ENCODE data around the gene FBXO28. TPM values are rescaled to one million over a fixed set of nuclear protein-coding genes. Genes with fewer than 3 reads are reported as not detected.
A peak's percentile ranks its signal among the peaks of the same experiment; 100 is the strongest.

FBXO28 gene
- total RNA-seq, 2 donors from 2014 or later: 19.7 to 23.7 TPM

- H3K4me1 Mint-ChIP-seq (ENCODE audit: low read depth): peaks cover 20% of the 10 kb centered on the region
- H3K36me3 Mint-ChIP-seq (ENCODE audit: insufficient read depth in 2 of 2): no peaks in the 10 kb centered on the region
- H3K27ac Mint-ChIP-seq: no peak overlapping the region
- no peak overlapping the region for H3K4me3 Mint-ChIP-seq
- DNase-seq (no peak), ATAC-seq (replicated peaks in 1 of 2) (no peak)
- H3K27me3 Mint-ChIP-seq (ENCODE audit: low read depth): peaks cover 17% of the 10 kb centered on the region
- peaks cover 0 to 3% of the 10 kb centered on the region in 2 donors for H3K9me3 Mint-ChIP-seq
Observed at GRCh38 chr1:224108991-224109390, 4.9 kb upstream of the FBXO28 start.

GRCh38 chr1:224109981-224110380, 3.9 kb upstream of the FBXO28 start:
- DNase-seq: no peak
- H3K27me3 Mint-ChIP-seq (ENCODE audit: low read depth): peaks cover 16% of the 10 kb centered on the region
- H3K27ac Mint-ChIP-seq: no peak overlapping the region
- H3K4me3 Mint-ChIP-seq: no peak overlapping the region
- peaks cover 21% of the 10 kb centered on the region for H3K4me1 Mint-ChIP-seq (ENCODE audit: low read depth)
- ATAC-seq (replicated peaks in 1 of 2): no peak
- H3K9me3 Mint-ChIP-seq: peaks cover 0 to 3% of the 10 kb centered on the region in 2 donors
- no peaks in the 10 kb centered on the region for H3K36me3 Mint-ChIP-seq (ENCODE audit: insufficient read depth in 2 of 2)

DNA sequence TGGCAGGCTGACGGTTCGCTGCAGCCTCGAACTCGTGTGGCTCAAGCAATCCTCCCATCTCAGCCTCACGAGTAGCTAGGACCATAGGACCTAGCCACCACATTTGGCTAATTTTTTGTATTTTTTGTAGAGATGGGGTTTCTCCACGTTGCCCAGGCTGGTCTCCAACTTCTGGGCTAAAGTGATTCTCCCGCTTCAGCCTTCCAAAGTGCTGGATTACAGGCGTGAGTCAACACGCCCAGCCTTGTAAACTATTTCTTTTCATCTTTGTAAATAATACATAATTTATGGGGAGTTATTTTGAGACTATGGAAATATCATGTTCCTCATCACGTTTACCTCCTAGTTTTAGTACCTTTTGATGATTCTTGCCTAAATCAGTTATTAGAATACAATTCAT, 906 bp upstream of the FBXO28 start:
- H3K4me1 Mint-ChIP-seq (ENCODE audit: low read depth): peaks cover 28% of the 10 kb centered on the region
- no peak for ATAC-seq (replicated peaks in 1 of 2)
- peaks cover 8% of the 10 kb centered on the region for H3K27me3 Mint-ChIP-seq (ENCODE audit: low read depth)
- H3K4me3 Mint-ChIP-seq: no peak overlapping the region
- H3K27ac Mint-ChIP-seq: no peak overlapping the region
- no peak for DNase-seq
- H3K36me3 Mint-ChIP-seq (ENCODE audit: insufficient read depth in 2 of 2): no peaks in the 10 kb centered on the region
- peaks cover 0 to 3% of the 10 kb centered on the region in 2 donors for H3K9me3 Mint-ChIP-seq

DNA sequence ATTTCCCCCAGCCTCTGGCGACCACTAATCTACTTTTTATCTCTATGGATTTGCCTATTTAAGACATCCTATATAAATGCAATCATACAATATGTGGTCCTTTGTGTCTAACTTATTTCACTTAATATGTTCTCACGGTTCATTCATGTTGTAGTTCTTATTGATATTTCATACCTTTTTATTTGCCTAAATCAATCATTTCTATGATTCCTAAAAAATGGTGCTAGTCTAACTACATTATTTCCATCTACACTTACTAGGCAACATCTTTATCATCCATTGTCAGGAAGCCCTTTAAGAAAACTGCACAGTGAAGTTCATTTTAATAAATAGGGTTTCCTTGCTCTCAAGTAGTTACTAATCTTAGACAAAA, 380 bp upstream of the FBXO28 start:
- Mint-ChIP-seq H3K4me3 (peak overlapping the region; percentile 88 to 94), H3K27me3 (ENCODE audit: low read depth) (peaks cover 8% of the 10 kb centered on the region), H3K9me3 (peaks cover 0 to 3% of the 10 kb centered on the region in 2 donors), H3K4me1 (ENCODE audit: low read depth) (peaks cover 28% of the 10 kb centered on the region), H3K27ac (peak overlapping the region; percentile 99), H3K36me3 (ENCODE audit: insufficient read depth in 2 of 2) (no peaks in the 10 kb centered on the region)
- DNase-seq (no peak), ATAC-seq (replicated peaks in 1 of 2) (no peak)

DNA sequence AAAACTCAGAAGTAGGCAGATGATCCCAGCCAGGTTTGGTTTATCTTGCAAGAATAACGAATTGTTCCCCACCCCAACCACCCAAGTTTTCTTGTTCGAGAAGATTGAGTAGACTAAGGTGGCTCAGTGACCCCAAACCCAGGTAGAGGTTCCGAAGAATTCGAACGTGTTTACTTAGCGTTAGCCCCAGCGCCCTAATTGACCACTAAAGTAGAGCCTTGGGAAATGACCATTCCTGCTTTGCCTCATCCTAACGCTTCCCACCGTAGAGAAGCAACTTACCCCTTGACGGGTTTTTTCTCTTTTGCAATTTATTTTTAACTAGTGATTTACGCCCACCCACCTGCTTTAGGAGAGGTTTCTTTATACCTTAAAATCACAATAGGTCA, 870 bp downstream of the FBXO28 start:
- peak overlapping the region; percentile 99 for H3K27ac Mint-ChIP-seq
- ATAC-seq (replicated peaks in 1 of 2) (peak in 1 of 2 donors; percentile 0), DNase-seq (no peak)
- H3K36me3 Mint-ChIP-seq (ENCODE audit: insufficient read depth in 2 of 2): peaks cover 1 to 4% of the 10 kb centered on the region in 2 donors
- H3K9me3 Mint-ChIP-seq: peaks cover 0 to 3% of the 10 kb centered on the region in 2 donors
- H3K4me1 Mint-ChIP-seq (ENCODE audit: low read depth): peaks cover 34% of the 10 kb centered on the region
- H3K4me3 Mint-ChIP-seq: peak overlapping the region; percentile 88 to 94
- H3K27me3 Mint-ChIP-seq (ENCODE audit: low read depth): no peaks in the 10 kb centered on the region

DNA sequence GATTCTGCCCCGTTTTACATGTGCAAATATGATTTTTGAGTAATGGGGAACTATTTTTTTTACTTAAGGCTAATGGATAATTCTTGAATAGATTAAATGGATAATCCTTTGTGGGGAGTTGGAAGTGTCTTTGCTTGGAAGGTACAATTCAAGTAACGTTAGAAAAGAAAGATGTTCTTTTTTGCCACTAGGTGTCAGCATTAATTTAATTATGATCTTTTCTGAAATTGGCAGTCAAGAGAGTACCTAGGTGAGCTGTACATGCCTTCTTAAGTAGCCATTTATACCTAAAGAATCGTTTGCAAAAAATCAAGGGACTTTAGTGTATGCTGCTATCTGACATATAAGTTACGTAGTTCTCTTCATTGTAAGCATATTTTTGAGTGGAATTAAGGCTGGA, 2.2 kb downstream of the FBXO28 start:
- peak overlapping the region; percentile 67 to 83 for H3K4me3 Mint-ChIP-seq
- H3K27me3 Mint-ChIP-seq (ENCODE audit: low read depth): no peaks in the 10 kb centered on the region
- H3K36me3 Mint-ChIP-seq (ENCODE audit: insufficient read depth in 2 of 2): peaks cover 1 to 5% of the 10 kb centered on the region in 2 donors
- DNase-seq (no peak), ATAC-seq (replicated peaks in 1 of 2) (peak in 1 of 2 donors; percentile 16)
- peaks cover 0 to 3% of the 10 kb centered on the region in 2 donors for H3K9me3 Mint-ChIP-seq
- peak overlapping the region; percentile 86 for H3K27ac Mint-ChIP-seq
- H3K4me1 Mint-ChIP-seq (ENCODE audit: low read depth): peaks cover 44% of the 10 kb centered on the region

DNA sequence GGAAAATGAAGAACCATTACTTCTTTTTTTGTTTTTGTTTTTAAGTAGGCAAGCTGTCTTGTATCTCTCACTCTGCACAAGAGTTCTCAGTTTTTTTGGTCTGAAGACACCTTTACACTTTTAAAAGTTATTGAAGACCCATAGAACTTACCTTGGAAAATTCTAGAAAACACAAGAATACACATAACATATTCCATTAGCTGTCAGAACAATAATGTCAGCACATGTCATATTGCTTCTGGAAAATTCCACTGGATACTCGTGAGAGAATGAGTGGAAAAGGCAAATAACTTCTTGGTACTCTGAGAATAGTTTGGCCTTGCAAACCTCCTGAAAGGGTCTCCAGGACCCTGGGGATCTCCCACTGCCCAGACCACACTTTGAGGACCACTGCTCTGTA, 4.8 kb downstream of the FBXO28 start:
- Mint-ChIP-seq H3K27ac (no peak overlapping the region), H3K36me3 (ENCODE audit: insufficient read depth in 2 of 2) (peaks cover 1 to 5% of the 10 kb centered on the region in 2 donors), H3K27me3 (ENCODE audit: low read depth) (no peaks in the 10 kb centered on the region), H3K4me1 (ENCODE audit: low read depth) (peaks cover 39% of the 10 kb centered on the region), H3K9me3 (no peaks in the 10 kb centered on the region), H3K4me3 (no peak overlapping the region)
- no peak for ATAC-seq (replicated peaks in 1 of 2)
- DNase-seq: no peak

- no peak for DNase-seq
- H3K27ac Mint-ChIP-seq: no peak overlapping the region
- peaks cover 29% of the 10 kb centered on the region for H3K4me1 Mint-ChIP-seq (ENCODE audit: low read depth)
- H3K27me3 Mint-ChIP-seq (ENCODE audit: low read depth): no peaks in the 10 kb centered on the region
- H3K9me3 Mint-ChIP-seq: no peaks in the 10 kb centered on the region
- no peak overlapping the region for H3K4me3 Mint-ChIP-seq
- peaks cover 1 to 5% of the 10 kb centered on the region in 2 donors for H3K36me3 Mint-ChIP-seq (ENCODE audit: insufficient read depth in 2 of 2)
- no peak for ATAC-seq (replicated peaks in 1 of 2)
Observed at GRCh38 chr1:224123136-224123535, 9.2 kb downstream of the FBXO28 start.

- DNase-seq (no peak), ATAC-seq (replicated peaks in 1 of 2) (no peak)
- Mint-ChIP-seq H3K27ac (no peak overlapping the region), H3K9me3 (no peaks in the 10 kb centered on the region), H3K36me3 (ENCODE audit: insufficient read depth in 2 of 2) (peaks cover 1 to 5% of the 10 kb centered on the region in 2 donors), H3K4me3 (no peak overlapping the region), H3K27me3 (ENCODE audit: low read depth) (no peaks in the 10 kb centered on the region), H3K4me1 (ENCODE audit: low read depth) (peaks cover 28% of the 10 kb centered on the region)
Observed at GRCh38 chr1:224124220-224124619, 10.3 kb downstream of the FBXO28 start.

GRCh38 chr1:224127925-224128819, 14.3 kb downstream of the FBXO28 start:
- H3K36me3 Mint-ChIP-seq (ENCODE audit: insufficient read depth in 2 of 2): peaks cover 10 to 24% of the 10 kb centered on the region in 2 donors
- no peak overlapping the region for H3K27ac Mint-ChIP-seq
- no peak overlapping the region for H3K4me3 Mint-ChIP-seq
- DNase-seq (no peak), ATAC-seq (replicated peaks in 1 of 2) (no peak)
- H3K4me1 Mint-ChIP-seq (ENCODE audit: low read depth): peaks cover 12% of the 10 kb centered on the region
- no peaks in the 10 kb centered on the region for H3K9me3 Mint-ChIP-seq
- no peaks in the 10 kb centered on the region for H3K27me3 Mint-ChIP-seq (ENCODE audit: low read depth)

DNA sequence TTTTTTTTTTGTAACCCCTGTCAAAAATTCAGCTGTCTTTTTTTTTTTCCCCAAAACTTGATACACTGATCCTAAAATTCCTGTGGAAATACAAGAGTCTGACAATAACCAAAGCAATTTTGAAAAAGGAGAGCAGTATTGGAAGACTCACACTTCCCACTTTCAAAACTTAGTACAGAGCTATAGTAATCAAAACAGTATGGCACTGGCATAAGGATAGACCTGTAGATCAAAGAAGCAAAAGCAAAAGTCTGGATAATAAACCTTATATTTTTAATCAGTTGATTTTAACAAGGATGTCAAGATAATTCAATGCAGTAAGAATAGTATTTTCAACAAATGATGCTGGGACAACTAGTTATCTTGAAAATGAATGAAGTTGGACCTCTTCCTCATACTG, 17.3 kb downstream of the FBXO28 start:
- no peak overlapping the region for H3K27ac Mint-ChIP-seq
- H3K4me1 Mint-ChIP-seq (ENCODE audit: low read depth): peaks cover 7% of the 10 kb centered on the region
- ATAC-seq (replicated peaks in 1 of 2) (no peak), DNase-seq (no peak)
- peaks cover 10 to 24% of the 10 kb centered on the region in 2 donors for H3K36me3 Mint-ChIP-seq (ENCODE audit: insufficient read depth in 2 of 2)
- H3K27me3 Mint-ChIP-seq (ENCODE audit: low read depth): no peaks in the 10 kb centered on the region
- H3K4me3 Mint-ChIP-seq: no peak overlapping the region
- H3K9me3 Mint-ChIP-seq: no peaks in the 10 kb centered on the region

- H3K36me3 Mint-ChIP-seq (ENCODE audit: insufficient read depth in 2 of 2): peaks cover 10 to 26% of the 10 kb centered on the region in 2 donors
- no peaks in the 10 kb centered on the region for H3K27me3 Mint-ChIP-seq (ENCODE audit: low read depth)
- no peak overlapping the region for H3K4me3 Mint-ChIP-seq
- no peaks in the 10 kb centered on the region for H3K4me1 Mint-ChIP-seq (ENCODE audit: low read depth)
- DNase-seq (no peak), ATAC-seq (replicated peaks in 1 of 2) (no peak)
- H3K9me3 Mint-ChIP-seq: no peaks in the 10 kb centered on the region
- no peak overlapping the region for H3K27ac Mint-ChIP-seq
Observed at GRCh38 chr1:224132901-224133300, 19.0 kb downstream of the FBXO28 start.

DNA sequence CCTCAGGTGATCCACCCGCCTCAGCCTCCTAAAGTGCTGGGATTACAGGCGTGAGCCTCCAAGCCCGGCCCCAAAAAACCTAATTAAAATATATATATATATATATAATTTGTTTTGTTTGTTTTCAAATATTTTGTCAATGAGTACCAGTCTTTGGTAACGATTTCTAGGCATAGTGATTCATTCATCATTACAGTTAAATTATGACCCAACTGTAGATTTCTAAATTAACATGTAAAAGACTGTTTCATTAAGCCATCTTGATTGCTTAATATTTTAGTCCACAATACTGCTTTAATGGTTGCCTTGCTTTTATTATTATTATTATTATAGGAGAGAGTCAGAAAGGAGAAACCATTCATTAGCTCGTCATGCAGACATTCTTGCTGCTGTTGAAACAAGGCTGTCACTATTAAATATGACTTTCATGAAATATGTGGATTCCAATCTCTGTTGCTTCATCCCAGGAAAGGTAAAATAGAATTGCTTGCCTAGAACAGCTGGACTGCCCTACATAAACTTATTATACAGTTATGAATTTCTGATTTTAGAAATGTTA, 19.9 kb downstream of the FBXO28 start:
- Mint-ChIP-seq H3K4me1 (ENCODE audit: low read depth) (no peaks in the 10 kb centered on the region), H3K27ac (no peak overlapping the region), H3K36me3 (ENCODE audit: insufficient read depth in 2 of 2) (peaks cover 10 to 28% of the 10 kb centered on the region in 2 donors), H3K9me3 (no peaks in the 10 kb centered on the region), H3K27me3 (ENCODE audit: low read depth) (no peaks in the 10 kb centered on the region), H3K4me3 (no peak overlapping the region)
- DNase-seq: no peak
- ATAC-seq (replicated peaks in 1 of 2): no peak

All from activated T-cell treated with anti-CD3 and anti-CD28 coated beads, Interleukin-2, amount 50 U/mL, for 72 hours (primary cell).